H9 (cell line): ENCODE data around the gene MLPH. TPM values are rescaled to one million over a fixed set of nuclear protein-coding genes. Genes with fewer than 3 reads are reported as not detected.

Experiments
- DNase-seq: peaks from one replicate; pipeline ENCODE4 v3.0.0-alpha.2; 2017
- H2AFZ ChIP-seq: one replicate; pipeline ENCODE4 v1.6.1; 2013; ENCODE audit warnings: mild to moderate bottlenecking, low read length, control low read depth, moderate library complexity
- H2AK5ac ChIP-seq: 2 replicates; pipeline ENCODE4 v1.6.1; 2013; ENCODE audit warnings: low read length, control low read depth, mixed read lengths; ENCODE audit not compliant: insufficient read length
- H2BK120ac ChIP-seq: one replicate; pipeline ENCODE4 v1.6.1; 2013; ENCODE audit warnings: low read depth, mild to moderate bottlenecking, low read length, control low read depth, inconsistent platforms; ENCODE audit not compliant: poor library complexity, severe bottlenecking
- H2BK12ac ChIP-seq: 2 replicates; pipeline ENCODE4 v1.6.1; 2013; ENCODE audit warnings: low read length, control low read depth, mixed read lengths, low read depth; ENCODE audit not compliant: insufficient read length
- H2BK15ac ChIP-seq: 2 replicates; pipeline ENCODE4 v1.6.1; 2013; ENCODE audit warnings: low read depth, low read length, control low read depth
- H2BK20ac ChIP-seq: one replicate; pipeline ENCODE4 v1.6.1; 2013; ENCODE audit warnings: low read depth, mild to moderate bottlenecking, low read length, control low read depth, inconsistent platforms; ENCODE audit not compliant: poor library complexity, severe bottlenecking
- H2BK5ac ChIP-seq: 2 replicates; pipeline ENCODE4 v1.6.1; 2013; ENCODE audit warnings: low read length, control low read depth, mixed read lengths; ENCODE audit not compliant: insufficient read length
- H3K14ac ChIP-seq: 2 replicates; pipeline ENCODE4 v1.6.1; 2013; ENCODE audit warnings: low read length, control low read depth; ENCODE audit not compliant: insufficient read depth
- H3K18ac ChIP-seq: 2 replicates; pipeline ENCODE4 v1.6.1; 2013; ENCODE audit warnings: low read depth, mild to moderate bottlenecking, mixed read lengths, low read length, control low read depth; ENCODE audit not compliant: insufficient read length
- H3K23ac ChIP-seq: 2 replicates; pipeline ENCODE4 v1.6.1; 2013; ENCODE audit warnings: low read length, control low read depth, mixed read lengths, low read depth; ENCODE audit not compliant: insufficient read length
- H3K23me2 ChIP-seq: 2 replicates; pipeline ENCODE4 v1.6.1; 2013; ENCODE audit warnings: low read depth, mild to moderate bottlenecking, mixed read lengths, low read length, control low read depth; ENCODE audit not compliant: insufficient read length, poor library complexity, severe bottlenecking
- H3K27ac ChIP-seq: 2 replicates; pipeline ENCODE4 v1.5.1; 2013; ENCODE audit warnings: low read length, control low read depth, mixed read lengths, low read depth; ENCODE audit not compliant: insufficient read length
- H3K27me3 ChIP-seq: 2 replicates; pipeline ENCODE4 v1.6.1; 2013; ENCODE audit warnings: low read length, control low read depth, inconsistent platforms; ENCODE audit not compliant: insufficient read depth
- H3K4ac ChIP-seq: 2 replicates; pipeline ENCODE4 v1.6.1; 2013; ENCODE audit warnings: low read depth, mild to moderate bottlenecking, control low read depth, inconsistent platforms, low read length, moderate library complexity
- H3K4me1 ChIP-seq: 2 replicates; pipeline ENCODE4 v1.6.1; 2013; ENCODE audit warnings: low read length, control low read depth, inconsistent platforms; ENCODE audit not compliant: insufficient read depth
- H3K4me2 ChIP-seq: 2 replicates; pipeline ENCODE4 v1.6.1; 2013; ENCODE audit warnings: low read length, control low read depth, mixed read lengths; ENCODE audit not compliant: insufficient read length, insufficient read depth
- H3K56ac ChIP-seq: 2 replicates; pipeline ENCODE4 v1.6.1; 2013; ENCODE audit warnings: low read depth, mild to moderate bottlenecking, mixed read lengths, low read length, control low read depth; ENCODE audit not compliant: insufficient read length
- H3K79me1 ChIP-seq: 2 replicates; pipeline ENCODE4 v1.6.1; 2013; ENCODE audit warnings: low read depth, mild to moderate bottlenecking, moderate library complexity, low read length, control low read depth, inconsistent platforms; ENCODE audit not compliant: insufficient read depth, poor library complexity, severe bottlenecking
- H3K79me2 ChIP-seq: 2 replicates; pipeline ENCODE4 v1.6.1; 2013; ENCODE audit warnings: low read length, control low read depth, inconsistent platforms; ENCODE audit not compliant: insufficient read depth
- H3K9ac ChIP-seq: 2 replicates; pipeline ENCODE4 v1.6.1; 2013; ENCODE audit warnings: low read length, control low read depth, mixed read lengths; ENCODE audit not compliant: insufficient read length; ENCODE audit errors: extremely low read depth
- H3K9me3 ChIP-seq: one replicate; pipeline ENCODE4 v1.6.1; 2013; ENCODE audit warnings: low read depth, low read length, inconsistent platforms; ENCODE audit not compliant: control insufficient read depth
- H3T11ph ChIP-seq: one replicate; pipeline ENCODE4 v1.6.1; 2013; ENCODE audit warnings: mild to moderate bottlenecking, low read length, control low read depth, inconsistent platforms
- H4K20me1 ChIP-seq: one replicate; pipeline ENCODE4 v1.6.1; 2013; ENCODE audit not compliant: control insufficient read depth, insufficient read length, insufficient read depth
- H4K5ac ChIP-seq: 2 replicates; pipeline ENCODE4 v1.6.1; 2013; ENCODE audit warnings: low read depth, mild to moderate bottlenecking, mixed read lengths, low read length, control low read depth; ENCODE audit not compliant: insufficient read length
- H4K8ac ChIP-seq: replicated peaks from 2 replicates; pipeline ENCODE4 v1.6.1; 2013; ENCODE audit warnings: low read length, control low read depth, mixed read lengths, low read depth; ENCODE audit not compliant: insufficient read length
- H4K91ac ChIP-seq: 2 replicates; pipeline ENCODE4 v1.6.1; 2013; ENCODE audit warnings: low read depth, mild to moderate bottlenecking, moderate library complexity, mixed read lengths, low read length, control low read depth; ENCODE audit not compliant: insufficient read length
- H3K27ac Mint-ChIP-seq, 3 experiments: 2 replicates in 2 of 3; 3 replicates in 1 of 3; pipeline ENCODE4 v1.8.0; 2020 to 2021; ENCODE audit warnings: mixed read lengths in 3 of 3, mild to moderate bottlenecking in 1 of 3, moderate library complexity in 1 of 3
- H3K27me3 Mint-ChIP-seq: 2 replicates; pipeline ENCODE4 v1.8.0; 2021; ENCODE audit warnings: low read depth, mild to moderate bottlenecking, moderate library complexity, mixed read lengths
- H3K36me3 Mint-ChIP-seq, 3 experiments: 2 replicates in 2 of 3; 3 replicates in 1 of 3; pipeline ENCODE4 v1.8.0; 2020 to 2021; ENCODE audit warnings: low read depth in 3 of 3, mixed read lengths in 3 of 3; ENCODE audit not compliant: insufficient read depth in 1 of 3
- H3K4me1 Mint-ChIP-seq, 2 experiments: 2 replicates each; pipeline ENCODE4 v1.8.0; 2020; ENCODE audit warnings: mixed read lengths in 2 of 2
- H3K4me3 Mint-ChIP-seq, 2 experiments: 2 replicates in 1 of 2; 3 replicates in 1 of 2; pipeline ENCODE4 v1.8.0; 2020 to 2021; ENCODE audit warnings: mild to moderate bottlenecking in 2 of 2, mixed read lengths in 2 of 2, moderate library complexity in 1 of 2
- H3K9me3 Mint-ChIP-seq, 2 experiments: 2 replicates in 1 of 2; 3 replicates in 1 of 2; pipeline ENCODE4 v1.8.0; 2020; ENCODE audit warnings: mild to moderate bottlenecking in 2 of 2, mixed read lengths in 2 of 2, moderate library complexity in 1 of 2
- CTCF ChIP-seq: fragments of 200-600 bp; sonication (generic); conservative IDR thresholded peaks from 3 replicates; pipeline ENCODE4 v1.8.0; 2021; ENCODE audit warnings: antibody characterized with exemption, mild to moderate bottlenecking
- WGBS: extraction: QIAGEN DNeasy Blood & Tissue Kit; methylation state at CpG from one replicate; pipeline ENCODE4 v1.1.7; 2013; ENCODE audit warnings: missing lambda C conversion rate, low lambda C conversion rate, mixed read lengths; ENCODE audit not compliant: insufficient read length; ENCODE audit errors: extremely low coverage; 5-methylcytosine and 5-hydroxymethylcytosine counted together
- total RNA-seq: library from RNA; stranded (reverse); gene quantifications from 2 replicates; pipeline ENCODE4 v1.2.1, GENCODE V29; 2021

The MLPH gene
- total RNA-seq, 1 experiment from 2014 or later: 3.4 TPM

DNA sequence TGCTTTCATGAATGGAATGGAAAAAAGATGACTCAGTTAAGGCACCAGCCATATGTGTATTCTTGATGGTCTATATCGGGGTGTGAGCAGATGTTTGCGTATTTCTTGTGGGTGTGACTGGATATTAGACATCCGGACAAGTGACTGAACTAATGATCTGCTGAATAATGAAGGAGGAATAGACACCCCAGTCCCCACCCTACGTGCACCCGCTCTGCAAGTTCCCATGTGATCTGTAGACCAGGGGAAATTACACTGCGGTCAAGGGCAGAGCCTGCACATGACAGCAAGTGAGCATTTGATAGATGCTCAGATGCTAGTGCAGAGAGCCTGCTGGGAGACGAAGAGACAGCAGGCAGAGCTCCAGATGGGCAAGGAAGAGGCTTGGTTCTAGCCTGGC, 66.9 kb downstream of the MLPH start:
- Mint-ChIP-seq H3K27ac (no peak overlapping the region), H3K27me3 (peaks cover 8% of the 10 kb centered on the region), H3K9me3 (peaks cover 10 to 25% of the 10 kb centered on the region in 2 experiments; a peak in 4 of 5 replicates), H3K36me3 (peaks cover 6 to 20% (median 8%) of the 10 kb centered on the region in 3 experiments; a peak in 4 of 7 replicates), H3K4me3 (no peak overlapping the region), H3K4me1 (no peaks in the 10 kb centered on the region)
- Histone ChIP-seq H3K14ac (no peak overlapping the region), H3K79me2 (no peaks in the 10 kb centered on the region), H4K8ac (no peak overlapping the region), H4K91ac (no peak overlapping the region), H3K4me1 (no peaks in the 10 kb centered on the region), H2BK5ac (no peak overlapping the region), H3K23me2 (no peaks in the 10 kb centered on the region), H3T11ph (no peak overlapping the region), H3K27me3 (no peaks in the 10 kb centered on the region), H3K23ac (no peak overlapping the region), H3K4ac (no peak overlapping the region), H4K20me1 (no peaks in the 10 kb centered on the region), H3K27ac (no peak overlapping the region), H4K5ac (no peak overlapping the region), H3K18ac (no peak overlapping the region), H3K79me1 (no peaks in the 10 kb centered on the region), H3K9me3 (peaks cover 4% of the 10 kb centered on the region), H2AK5ac (no peak overlapping the region), H3K9ac (no peak overlapping the region), H2BK12ac (no peak overlapping the region), H3K4me2 (no peak overlapping the region), H2BK15ac (no peak overlapping the region), H2BK120ac (no peak overlapping the region), H2AFZ (no peak overlapping the region), H2BK20ac (no peak overlapping the region), H3K56ac (no peak overlapping the region)
- no peak for TF ChIP-seq CTCF
- no CpG with 5 or more reads among the region's 7 CpGs for WGBS
- no peak for DNase-seq
